Activated naive CD4-positive, alpha-beta T cell treated with anti-CD3 and anti-CD28 coated beads, Interleukin-2, amount 50 U/mL, for 16 hours (primary cell): Measurements from ENCODE around the gene PATJ.
"Not testable (repeated sequence)": the region's sequence is repeated elsewhere in the genome, so short reads cannot be mapped to it uniquely, and the experiment has no call there.

Source experiments
- DNase-seq: peaks from one replicate; pipeline ENCODE4 v3.0.0-alpha.2; 2020

The PATJ gene

DNA sequence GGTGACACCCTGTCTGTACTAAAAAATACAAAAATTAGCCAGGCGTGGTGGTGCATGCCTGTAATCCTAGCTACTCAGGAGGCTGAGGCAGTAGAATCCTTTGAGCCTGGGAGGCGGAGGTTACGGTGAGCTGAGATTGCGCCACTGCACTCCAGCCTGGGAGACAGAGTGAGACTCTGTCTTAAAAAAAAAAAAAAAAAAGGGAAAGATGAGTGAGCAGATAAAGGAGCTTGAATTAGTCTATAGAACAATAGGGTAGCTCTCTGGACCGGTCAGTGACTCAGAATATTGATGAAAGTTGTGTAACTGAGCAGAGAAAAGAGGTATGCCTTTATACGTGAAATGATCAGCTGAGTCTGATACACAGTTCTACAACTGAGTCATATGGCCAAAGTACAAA is 95.3 kb downstream of the PATJ start:
- not testable (repeated sequence) for DNase-seq

DNA sequence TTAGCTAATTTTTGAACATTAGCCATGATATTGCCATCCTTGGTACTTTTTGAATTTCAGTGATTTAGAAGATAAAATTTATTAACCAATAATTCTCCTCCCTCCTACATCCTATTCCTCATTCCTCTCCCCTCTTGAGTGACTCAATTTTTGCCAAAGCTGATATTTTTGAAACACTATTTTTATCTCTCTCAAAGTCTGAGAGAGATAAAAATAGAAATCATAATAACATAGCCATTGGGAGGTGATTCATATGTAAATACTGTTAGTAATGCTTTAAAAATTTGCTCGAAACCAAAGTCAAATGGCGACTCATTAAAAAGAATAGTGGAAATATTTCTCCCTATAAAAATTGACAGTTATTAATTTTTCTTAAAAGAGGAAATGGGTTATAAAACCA is 97.4 kb downstream of the PATJ start:
- no peak for DNase-seq

DNA sequence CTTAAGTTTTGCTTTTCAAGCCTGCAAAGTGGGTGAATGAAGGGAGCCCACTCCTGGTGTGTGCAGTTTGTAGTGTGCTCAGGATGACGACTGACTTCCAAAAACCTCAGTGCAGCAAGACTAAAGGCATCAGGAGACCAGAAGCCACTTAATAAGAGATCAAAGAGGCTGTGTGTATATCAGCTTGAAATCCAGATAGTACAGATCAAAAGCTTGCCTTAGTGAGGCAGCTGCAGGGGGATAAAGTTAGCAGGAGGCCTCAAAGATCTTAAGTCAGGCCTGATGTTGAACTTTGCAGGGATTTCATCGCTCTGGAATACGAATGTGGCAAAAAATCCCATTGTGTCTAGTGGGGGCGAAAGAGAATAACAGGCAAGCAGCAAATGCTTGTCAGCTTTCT is 99.8 kb downstream of the PATJ start:
- DNase-seq: no peak

DNA sequence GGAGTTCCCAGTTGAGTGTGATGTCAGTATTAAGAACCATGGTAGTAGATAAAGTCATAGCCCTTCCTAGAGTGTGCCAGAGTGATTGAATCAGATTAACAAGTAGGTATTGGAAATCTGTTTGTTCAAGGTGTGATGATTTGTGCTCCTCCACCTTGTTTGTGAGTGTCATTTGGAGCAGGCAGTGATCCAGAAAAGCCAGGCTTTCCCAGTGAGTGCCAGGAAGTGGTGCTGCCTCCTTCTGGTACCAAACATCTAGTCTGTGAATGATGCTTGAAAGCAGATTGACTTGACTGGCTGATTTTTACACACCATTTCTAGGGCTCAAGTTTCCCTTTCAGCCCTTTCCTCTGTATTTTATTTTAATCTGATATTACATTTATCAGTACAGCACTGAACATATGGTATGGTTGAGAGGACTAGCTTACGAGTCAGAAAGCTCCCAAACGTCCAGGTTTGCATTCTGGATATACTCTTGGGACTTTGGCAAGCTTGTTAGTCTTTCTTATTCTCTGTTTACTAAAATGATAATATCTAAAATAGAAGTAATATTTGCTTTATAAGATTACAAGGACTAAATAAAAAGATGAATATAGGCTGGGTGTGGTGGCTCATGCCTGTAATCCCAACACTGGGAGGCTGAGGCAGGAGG is 100.7 kb downstream of the PATJ start:
- DNase-seq: no peak

DNA sequence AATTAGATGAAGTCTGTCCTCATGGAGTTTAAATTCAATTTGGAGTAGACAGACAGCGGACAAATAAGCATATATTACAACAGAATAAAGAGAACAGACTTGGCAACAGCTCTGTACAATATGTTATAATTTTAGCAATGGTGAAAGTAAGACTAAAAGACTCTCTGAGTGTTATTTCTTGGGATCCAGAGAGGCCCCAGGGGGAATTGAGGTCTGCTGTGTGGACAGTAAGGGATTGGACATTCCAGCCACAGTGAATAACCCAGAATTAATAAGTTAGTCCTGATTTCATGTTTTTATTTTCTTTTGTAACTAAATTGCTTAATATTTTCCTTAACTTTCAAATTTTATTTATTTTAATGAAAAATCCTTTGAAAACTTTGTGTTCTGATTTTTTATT is 101.7 kb downstream of the PATJ start:
- no peak for DNase-seq

DNA sequence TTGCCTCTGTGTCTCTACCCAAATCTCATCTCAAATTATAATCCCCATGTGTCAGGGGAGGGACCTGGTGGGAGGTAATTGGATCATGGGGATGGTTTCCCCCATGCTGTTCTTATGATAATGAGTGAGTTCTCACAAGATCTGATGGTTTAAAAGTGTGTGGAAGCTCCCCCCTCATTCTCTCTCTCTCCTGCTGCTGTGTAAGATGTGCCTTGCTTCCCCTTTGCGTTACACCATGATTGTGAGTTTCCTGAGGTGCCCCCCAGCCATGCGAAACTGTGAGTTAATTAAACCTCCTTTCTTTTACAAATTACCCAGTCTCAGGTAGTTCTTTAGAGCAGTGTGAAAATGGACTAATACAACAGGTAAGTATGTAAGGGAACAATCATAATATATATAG is 102.4 kb downstream of the PATJ start:
- DNase-seq: not testable (repeated sequence)

DNA sequence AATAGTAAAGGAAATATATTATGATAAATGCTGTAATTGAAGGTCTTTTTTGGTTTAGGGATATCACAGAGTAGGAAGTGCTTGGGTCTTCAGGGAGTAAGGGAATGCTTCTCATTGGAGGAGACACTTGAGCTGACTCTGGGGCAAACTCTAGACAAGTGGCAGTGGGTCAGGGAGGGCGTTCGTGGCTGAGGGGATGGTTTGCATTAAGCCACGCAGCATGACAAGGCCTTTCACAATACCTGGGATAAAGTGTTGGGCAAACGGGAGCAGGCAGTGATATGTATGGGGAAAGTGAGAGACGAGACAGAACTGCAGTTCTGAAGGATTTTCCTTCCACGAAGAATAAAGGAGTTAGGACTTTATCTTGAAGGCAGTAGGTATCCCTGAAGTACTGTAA is 109.0 kb downstream of the PATJ start:
- no peak for DNase-seq

DNA sequence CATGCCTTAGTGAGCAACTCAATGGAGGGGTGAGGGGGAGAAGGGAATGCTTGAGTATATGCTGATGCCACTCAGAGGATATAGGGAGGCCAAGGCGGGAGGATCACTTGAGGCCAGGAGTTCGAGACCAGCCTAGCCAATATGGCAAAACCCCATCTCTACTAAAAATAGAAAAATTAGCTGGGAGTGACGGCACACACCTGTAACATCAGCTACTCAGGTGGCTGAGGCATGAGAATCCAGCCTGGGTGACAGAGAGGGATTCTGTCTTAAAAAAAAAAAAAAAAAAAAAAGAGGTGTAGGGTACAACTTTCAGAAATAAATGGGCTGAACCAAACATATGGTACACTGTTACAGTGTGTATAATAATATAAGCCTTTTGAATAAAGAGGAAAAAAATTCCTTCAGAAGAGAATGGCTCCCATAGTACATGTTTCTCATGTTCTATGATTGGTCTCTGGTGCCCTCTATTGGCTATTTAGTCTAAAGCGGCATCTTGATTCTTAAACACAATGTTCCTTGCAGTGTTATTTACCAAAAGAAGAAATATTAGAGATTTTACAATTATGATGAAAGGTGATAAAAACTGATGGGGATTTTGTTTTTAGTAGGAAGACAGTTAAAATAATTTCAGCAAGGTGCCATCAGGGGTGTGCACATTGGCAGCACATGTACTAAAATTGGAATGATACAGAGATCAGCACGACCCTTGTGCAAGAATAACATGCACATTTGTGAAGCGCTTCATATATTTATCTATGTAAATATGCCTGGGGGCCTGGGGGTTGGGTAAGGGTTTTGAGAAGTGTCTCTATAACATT is 109.8 kb downstream of the PATJ start:
- DNase-seq: no peak

DNA sequence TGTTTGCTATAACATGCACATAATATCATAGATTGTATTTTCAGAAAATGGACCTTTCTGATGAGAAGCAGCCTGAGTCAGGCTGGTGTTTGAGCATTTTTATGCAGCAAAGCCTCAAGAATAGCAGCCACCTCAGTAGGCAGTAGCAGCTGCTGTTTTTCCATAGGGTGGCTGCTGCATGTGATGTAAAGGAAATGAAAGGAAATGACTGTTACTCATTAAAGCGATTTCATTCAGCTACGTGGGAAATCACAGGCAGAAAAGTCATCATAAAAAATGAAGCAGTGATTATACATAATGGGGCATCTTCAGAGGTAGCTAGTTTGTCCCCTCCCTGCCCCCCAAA is 110.4 kb downstream of the PATJ start:
- DNase-seq: no peak

DNA sequence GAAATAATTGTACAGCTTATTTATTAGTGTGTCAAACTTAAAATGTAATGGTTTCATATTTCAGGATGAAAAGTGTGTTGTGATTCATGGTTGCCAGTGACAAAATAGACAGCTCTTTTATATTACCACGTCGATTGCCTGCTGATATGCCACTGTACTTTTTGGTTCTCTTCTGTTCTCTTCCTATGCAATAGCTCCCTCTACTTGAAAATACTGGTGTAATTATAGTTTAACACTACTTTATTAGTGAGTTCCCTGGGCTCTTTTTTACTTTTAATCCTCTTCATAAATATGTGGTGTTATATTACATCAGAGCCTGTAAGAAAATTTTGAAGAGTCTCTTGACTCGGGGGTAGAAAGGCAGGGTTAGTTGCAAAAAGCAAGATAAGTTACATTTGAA is 111.3 kb downstream of the PATJ start:
- no peak for DNase-seq

DNA sequence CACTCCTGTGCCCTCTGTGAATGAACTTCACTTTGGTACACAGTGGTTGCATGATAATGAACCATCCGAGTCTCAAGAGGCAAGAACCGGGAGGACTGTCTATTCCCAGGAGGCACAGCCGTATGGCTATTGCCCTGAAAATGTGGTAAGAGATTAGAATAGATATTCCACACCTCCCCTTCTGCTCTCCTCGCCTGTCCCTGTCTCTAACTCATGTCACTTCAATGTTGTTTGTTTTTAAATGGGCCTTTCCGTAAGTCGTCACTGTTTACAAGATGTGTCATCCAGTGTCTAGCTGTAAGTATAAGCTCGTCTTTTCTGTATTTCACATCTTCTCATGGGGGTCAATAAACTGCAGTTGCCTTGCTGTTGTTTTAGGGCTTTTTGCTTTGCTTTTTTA is 122.2 kb downstream of the PATJ start:
- no peak for DNase-seq

DNA sequence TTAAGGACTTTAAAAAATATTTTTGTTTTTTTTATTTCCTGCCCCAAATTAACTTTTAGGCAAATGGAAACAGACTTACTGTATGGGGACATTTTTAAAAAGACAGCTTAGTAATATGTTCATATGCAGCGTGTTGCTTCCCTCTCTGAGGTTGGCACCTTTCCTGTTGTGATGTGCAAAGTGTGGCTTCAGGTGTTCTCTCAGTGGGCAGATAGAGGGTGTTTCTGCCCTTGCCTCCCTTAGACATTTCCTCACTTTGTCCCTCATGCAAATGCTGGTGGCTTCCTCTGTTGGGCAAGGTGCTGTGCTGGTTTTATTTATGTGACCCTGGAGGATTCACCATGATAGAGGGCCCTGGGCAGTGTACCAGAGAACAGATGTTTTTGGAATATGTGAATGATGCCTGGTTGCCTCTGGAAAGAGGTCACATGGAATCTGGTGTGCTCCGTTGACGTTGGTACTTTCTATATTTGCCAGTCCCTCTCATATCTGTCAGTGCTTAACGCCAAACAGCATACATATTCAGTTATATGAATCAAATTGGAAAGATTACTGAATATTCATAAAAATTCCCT is 123.5 kb downstream of the PATJ start:
- no peak for DNase-seq

DNA sequence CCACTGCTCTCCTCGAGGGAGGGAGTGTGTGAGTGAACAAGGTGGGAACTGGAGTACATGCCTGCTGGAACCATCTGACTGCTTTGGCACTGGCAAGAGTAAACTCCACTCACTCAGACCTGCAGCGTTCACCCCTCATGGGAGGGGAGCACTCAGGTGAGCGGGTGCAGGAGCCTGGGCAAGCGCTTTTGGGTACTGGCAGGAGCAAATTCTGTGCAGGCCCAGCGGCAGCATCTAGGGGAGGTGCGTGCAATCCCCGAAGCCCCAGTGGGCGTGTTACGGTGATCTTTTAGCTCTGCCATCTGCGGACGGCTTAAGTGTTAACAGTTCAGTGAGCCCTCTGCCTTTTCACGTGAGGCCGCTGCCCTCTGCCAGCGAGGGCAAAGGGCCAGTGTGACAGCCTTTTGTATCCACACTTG is 127.4 kb downstream of the PATJ start:
- DNase-seq: no peak

DNA sequence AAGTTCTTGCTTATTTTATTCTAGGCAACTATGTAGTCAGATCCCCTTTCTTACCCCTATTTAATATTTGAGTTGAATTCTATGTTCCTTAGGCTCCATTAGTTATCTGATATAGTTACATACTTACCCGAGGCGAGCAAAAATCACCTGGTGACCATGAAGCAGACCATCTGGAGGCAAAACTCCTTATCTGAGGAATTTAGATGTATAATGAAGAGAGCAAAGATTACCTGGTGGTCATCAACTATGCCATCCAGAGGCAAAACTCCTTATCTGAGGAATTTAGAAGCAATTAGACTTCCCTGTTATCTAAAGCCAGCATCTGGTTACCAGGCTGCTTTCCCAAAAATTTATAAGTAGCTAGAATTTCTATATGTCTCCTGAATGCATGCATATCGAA is 129.9 kb downstream of the PATJ start:
- DNase-seq: no peak

DNA sequence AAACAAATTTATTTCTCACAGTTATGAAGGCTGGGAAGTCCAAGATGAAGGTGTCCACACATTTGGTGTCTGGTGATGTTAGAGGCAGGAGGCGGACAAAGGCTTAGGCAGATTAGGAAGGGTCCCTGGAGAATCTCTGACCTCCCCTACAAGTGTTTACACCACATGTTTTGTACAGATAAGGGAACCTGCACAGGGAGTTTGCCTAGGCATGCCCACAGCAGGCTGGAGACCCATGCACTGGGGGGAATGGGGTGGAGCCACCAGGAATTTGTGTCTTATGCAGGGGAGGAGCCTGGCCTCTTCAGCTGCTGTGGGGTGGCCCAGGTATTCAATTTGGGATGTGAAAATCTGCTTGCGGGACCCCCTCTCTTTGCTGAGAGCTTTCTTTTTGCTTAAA is 131.3 kb downstream of the PATJ start:
- no peak for DNase-seq

DNA sequence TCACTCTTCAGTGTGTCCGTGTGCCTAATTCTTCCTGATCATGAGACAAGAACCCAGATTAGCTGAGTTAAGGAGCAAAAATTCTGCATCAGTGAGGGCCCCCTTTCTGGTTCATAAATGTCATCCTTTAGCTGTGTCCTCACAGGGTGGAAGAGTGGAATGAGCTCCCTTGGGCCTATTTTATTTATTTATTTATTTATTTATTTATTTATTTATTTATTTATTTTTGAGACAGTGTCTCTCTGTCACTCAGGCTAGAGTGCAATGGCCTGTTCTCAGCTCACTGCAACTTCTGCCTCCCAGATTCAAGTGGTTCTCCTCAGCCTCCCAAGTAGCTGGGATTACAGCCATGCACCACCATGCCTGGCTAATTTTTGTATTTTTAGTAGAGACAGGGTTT is 131.7 kb downstream of the PATJ start:
- no peak for DNase-seq

DNA sequence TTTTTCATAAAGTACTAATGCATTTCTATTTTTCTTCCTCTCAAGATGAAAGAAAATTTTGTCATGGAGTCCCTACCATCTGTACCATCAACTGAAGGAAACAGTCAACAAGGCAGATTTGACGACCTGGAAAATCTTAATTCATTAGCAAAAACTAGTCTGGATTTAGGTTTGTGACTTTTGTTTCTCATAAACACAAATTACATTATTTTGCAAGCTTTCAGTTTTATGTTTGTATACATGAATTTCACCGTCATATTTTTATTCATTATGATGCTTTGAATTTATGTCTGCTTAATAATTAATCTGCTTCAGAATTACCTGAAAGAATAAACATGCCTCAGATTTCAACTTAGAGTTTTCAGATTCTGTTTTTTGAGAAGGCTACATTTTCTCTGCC is 132.9 kb downstream of the PATJ start:
- DNase-seq: no peak

DNA sequence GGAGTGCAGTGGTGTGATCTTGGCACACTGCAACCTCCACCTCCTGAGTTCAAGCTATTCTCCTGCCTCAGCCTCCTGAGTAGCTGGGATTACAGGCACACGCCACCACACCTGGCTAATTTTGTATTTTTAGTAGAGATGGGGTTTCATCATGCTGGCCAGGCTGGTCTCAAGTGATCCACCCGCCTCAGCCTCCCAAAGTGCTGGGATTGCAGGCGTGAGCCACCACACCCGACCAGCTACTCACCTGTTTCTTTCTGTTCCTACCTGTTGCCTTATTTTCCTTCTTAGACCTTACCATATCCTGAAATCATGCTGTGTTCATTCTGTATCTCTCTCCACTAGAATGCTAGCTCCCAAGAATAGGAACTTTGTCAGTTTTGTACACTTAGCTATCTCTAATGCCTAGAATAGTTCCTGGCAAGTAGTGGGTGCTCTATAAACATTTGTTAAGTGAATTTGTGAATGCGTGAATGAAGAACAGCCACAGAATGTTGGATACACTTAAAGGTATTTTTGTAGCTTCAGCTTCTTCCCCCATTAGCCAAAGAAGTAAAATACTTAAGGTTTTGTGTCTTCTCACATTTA is 137.7 kb downstream of the PATJ start:
- not testable (repeated sequence) for DNase-seq

DNA sequence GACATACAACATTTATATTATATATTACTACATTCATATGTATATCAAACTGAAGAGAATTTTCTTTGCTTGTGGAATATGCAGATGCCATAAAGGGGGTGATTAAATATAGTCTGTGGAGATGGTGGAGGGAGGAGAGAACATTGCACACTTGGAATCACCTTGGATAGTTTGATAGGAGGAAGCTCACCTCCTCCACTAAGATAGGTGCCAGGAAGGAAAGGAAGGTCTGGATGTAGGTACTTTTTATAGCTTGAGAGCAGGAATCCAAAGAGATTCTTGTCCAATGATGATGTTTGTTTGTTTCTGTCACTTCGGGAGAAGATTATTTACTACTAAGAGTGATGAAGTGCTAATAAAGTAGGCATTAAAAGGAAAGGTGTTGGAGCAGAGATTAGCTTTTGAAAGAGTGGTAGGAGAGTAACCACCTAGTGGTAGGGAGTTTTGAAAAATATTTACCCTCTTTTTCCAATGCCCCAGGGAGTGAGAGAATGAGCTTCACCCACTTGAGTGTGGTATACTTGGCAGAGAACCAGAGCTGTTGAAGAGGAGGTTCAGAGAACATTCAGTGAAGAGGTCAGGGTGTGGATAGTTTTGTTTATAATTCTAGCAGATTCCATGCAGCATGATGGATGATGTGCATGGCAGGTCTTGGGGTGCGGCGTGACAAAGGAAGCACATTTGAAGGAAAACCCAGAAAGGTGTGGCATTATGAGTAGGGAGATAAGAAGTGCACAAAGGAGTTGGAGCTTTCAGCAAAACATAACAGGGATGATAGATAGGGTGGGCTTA is 145.0 kb downstream of the PATJ start:
- no peak for DNase-seq

DNA sequence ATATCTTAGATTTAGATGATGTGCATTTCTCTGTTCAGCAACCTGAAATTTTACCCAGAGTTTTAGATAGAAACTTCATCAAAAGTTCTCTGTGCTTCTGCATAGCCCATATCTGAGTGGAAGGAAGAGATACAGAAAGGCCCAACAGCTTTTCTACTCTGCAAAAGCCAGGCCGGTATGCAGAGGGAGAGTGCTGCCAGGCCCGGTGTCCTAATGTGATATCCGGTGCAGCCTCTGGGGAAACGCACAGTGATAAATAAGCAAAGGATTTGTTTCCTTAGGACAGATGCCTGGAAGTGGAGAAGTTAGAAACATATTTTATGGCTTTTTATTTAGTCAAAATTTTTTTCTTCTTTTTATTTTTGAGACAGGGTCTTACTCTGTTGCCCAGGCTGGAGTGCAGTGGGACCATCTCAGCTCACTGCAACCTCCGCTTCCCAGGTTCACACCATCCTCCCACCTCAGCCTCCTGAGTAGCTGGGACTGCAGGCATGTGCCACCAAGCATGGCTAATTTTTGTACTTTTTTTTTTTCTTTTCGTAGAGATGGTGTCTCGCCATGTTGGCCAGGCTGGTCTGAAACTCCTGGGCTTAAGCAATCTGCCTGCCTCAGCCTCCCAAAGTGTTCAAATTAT is 145.8 kb downstream of the PATJ start:
- DNase-seq: no peak

DNA sequence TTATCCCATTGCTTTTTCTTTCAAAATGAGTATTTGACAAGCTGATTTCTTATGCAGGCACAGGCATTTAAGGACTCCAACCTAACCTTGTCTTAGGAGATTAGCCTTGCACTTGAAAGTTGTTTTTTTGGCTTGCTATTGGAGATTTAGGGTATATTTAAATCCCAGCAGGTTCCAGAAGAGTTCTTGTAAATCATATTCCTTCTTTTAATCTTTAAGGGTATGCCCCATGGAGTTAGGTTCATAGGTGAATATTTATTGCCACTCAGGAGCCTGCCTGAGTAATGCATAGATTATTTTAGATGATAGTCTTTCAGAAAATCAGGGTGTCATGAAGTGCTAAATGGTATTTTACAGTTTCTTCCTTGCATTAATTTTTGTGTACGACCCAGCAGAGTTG is 146.5 kb downstream of the PATJ start:
- DNase-seq: no peak

DNA sequence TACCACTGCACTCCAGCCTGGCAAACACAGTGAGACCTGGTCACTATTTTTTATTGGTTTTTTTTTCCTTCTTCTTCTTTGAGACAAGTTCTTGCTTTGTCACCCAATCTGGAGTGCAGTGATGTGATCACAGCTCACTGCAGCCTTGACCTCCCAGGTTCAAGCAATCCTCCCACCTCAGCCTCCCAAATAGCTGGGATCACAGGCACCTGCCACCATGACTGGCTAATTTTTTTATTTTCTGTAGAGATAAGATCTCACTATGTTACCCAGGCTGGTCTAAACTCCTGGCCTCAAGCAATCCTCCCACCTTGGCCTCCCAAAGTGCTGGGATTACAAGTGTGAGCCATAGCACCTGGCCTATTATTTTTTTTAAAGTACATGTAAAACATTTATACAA is 148.2 kb downstream of the PATJ start:
- DNase-seq: not testable (repeated sequence)

DNA sequence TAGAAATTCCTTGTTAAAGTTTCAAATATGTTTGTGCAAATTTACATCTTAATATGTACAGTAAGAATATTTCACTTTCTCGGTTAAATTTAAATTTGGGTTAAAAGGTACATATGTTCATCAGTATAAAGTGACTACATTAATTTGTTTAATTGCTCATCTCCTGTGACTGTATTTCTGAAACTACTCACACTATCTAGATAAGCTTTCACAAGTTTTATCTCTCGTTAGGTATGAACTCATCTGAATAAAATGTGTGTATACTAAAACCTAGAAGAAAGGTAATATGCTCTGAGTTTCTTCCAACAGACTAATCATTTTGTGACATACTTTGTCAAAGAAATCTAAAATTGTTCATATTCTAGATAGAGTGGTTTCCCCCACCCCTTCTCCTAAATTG is 150.7 kb downstream of the PATJ start:
- DNase-seq: no peak
